IMR-90 (cell line): ENCODE results near the gene CD69.

Experiments used
- BHLHE40 ChIP-seq: fragments of 150-350 bp; IDR thresholded peaks from 2 replicates; pipeline ENCODE4 v1.6.1; 2016; ENCODE audit warnings: mild to moderate bottlenecking, low read depth, low read length
- CEBPB ChIP-seq: IDR thresholded peaks from 2 replicates; pipeline ENCODE4 v1.6.1; 2012; ENCODE audit warnings: low read depth, low read length, improper control_type of control experiment
- CHD1 ChIP-seq: IDR thresholded peaks from 2 replicates; pipeline ENCODE4 v1.6.1; 2012; ENCODE audit warnings: low read depth, low read length, improper control_type of control experiment
- ELK1 ChIP-seq: fragments of 150-350 bp; IDR thresholded peaks from 2 replicates; pipeline ENCODE4 v1.6.1; 2016; ENCODE audit warnings: low read depth, mild to moderate bottlenecking, low read length, moderate library complexity, borderline replicate concordance
- FOS ChIP-seq: fragments of 150-350 bp; IDR thresholded peaks from 2 replicates; pipeline ENCODE4 v1.6.1; 2016; ENCODE audit warnings: low read depth, low read length
- MAFK ChIP-seq: IDR thresholded peaks from 2 replicates; pipeline ENCODE4 v1.6.1; 2012; ENCODE audit warnings: low read depth, low read length, improper control_type of control experiment
- MAZ ChIP-seq: IDR thresholded peaks from 2 replicates; pipeline ENCODE4 v1.6.1; 2012; ENCODE audit warnings: low read depth, mild to moderate bottlenecking, low read length, improper control_type of control experiment, moderate library complexity, borderline replicate concordance
- POLR2A ChIP-seq: IDR thresholded peaks from 2 replicates; pipeline ENCODE4 v1.6.1; 2012; ENCODE audit warnings: mild to moderate bottlenecking, low read depth, low read length
- RAD21 ChIP-seq: IDR thresholded peaks from 2 replicates; pipeline ENCODE4 v1.6.1; 2012; ENCODE audit warnings: low read length, improper control_type of control experiment
- RFX5 ChIP-seq: IDR thresholded peaks from 2 replicates; pipeline ENCODE4 v1.8.0; 2012; ENCODE audit warnings: low read depth, mild to moderate bottlenecking, low read length, moderate library complexity
- TF ChIP-seq, protein P1 (sequence below): conservative IDR thresholded peaks from 2 replicates; pipeline ENCODE4 v1.5.1; 2012; ENCODE audit warnings: mild to moderate bottlenecking, low read depth, low read length, improper control_type of control experiment
- TF ChIP-seq, protein P2 (sequence below): fragments of 150-350 bp; IDR thresholded peaks from 2 replicates; pipeline ENCODE4 v1.6.1; 2017; ENCODE audit warnings: mild to moderate bottlenecking, antibody characterized with exemption, low read length, low read depth

DNA sequence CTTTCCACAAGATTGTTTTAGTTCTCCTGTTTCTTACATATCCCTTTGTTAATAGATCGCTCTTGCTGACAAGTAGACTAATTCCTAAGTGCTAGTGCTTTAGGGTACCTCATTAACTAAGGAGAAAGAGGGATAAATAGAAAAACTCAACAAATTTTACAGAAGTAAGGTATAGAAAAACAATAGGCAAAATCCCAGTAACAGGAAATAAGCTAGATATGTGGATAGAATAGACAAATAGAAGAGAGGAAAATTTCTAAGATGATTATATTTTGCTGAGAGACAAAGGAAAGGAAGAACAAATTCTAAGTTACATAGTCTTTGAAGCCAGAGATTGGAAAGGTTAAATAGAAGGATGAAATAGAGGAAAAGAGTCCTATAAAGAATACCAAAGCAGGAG is 1.0 kb downstream of the CD69 start:
- TF ChIP-seq POLR2A (no peak), FOS (no peak), CEBPB (no peak), RFX5 (no peak), ELK1 (no peak), MAZ (no peak), BHLHE40 (no peak), CHD1 (no peak), RAD21 (no peak), MAFK (no peak)
- TF ChIP-seq, protein P1, sequence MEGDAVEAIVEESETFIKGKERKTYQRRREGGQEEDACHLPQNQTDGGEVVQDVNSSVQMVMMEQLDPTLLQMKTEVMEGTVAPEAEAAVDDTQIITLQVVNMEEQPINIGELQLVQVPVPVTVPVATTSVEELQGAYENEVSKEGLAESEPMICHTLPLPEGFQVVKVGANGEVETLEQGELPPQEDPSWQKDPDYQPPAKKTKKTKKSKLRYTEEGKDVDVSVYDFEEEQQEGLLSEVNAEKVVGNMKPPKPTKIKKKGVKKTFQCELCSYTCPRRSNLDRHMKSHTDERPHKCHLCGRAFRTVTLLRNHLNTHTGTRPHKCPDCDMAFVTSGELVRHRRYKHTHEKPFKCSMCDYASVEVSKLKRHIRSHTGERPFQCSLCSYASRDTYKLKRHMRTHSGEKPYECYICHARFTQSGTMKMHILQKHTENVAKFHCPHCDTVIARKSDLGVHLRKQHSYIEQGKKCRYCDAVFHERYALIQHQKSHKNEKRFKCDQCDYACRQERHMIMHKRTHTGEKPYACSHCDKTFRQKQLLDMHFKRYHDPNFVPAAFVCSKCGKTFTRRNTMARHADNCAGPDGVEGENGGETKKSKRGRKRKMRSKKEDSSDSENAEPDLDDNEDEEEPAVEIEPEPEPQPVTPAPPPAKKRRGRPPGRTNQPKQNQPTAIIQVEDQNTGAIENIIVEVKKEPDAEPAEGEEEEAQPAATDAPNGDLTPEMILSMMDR = no peak
- TF ChIP-seq, protein P2, sequence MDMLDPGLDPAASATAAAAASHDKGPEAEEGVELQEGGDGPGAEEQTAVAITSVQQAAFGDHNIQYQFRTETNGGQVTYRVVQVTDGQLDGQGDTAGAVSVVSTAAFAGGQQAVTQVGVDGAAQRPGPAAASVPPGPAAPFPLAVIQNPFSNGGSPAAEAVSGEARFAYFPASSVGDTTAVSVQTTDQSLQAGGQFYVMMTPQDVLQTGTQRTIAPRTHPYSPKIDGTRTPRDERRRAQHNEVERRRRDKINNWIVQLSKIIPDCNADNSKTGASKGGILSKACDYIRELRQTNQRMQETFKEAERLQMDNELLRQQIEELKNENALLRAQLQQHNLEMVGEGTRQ = no peak
